Trophoblast cell (in vitro differentiated cells and primary cell): ENCODE results near the gene CENPA.
"Not testable (repeated sequence)": the region's sequence is repeated elsewhere in the genome, so short reads cannot be mapped to it uniquely, and the experiment has no call there.

Experiments
- DNase-seq, 2 donors: peaks; one replicate each; pipeline ENCODE4 v3.0.0-alpha.2; 2016
- H2AFZ ChIP-seq: 2 replicates; pipeline ENCODE4 v1.6.1; 2013; ENCODE audit warnings: low read length, moderate library complexity, mild to moderate bottlenecking; ENCODE audit not compliant: insufficient read depth, poor library complexity
- H2AK5ac ChIP-seq: 2 replicates; pipeline ENCODE4 v1.6.1; 2013; ENCODE audit warnings: mild to moderate bottlenecking, low read length
- H2BK120ac ChIP-seq: 2 replicates; pipeline ENCODE4 v1.6.1; 2013; ENCODE audit warnings: low read length, mild to moderate bottlenecking, moderate library complexity; ENCODE audit not compliant: insufficient read depth, poor library complexity
- H2BK12ac ChIP-seq: 2 replicates; pipeline ENCODE4 v1.6.1; 2013; ENCODE audit warnings: mild to moderate bottlenecking, low read length, moderate library complexity
- H2BK5ac ChIP-seq: 2 replicates; pipeline ENCODE4 v1.6.1; 2013; ENCODE audit warnings: low read length, low read depth, moderate library complexity, mild to moderate bottlenecking; ENCODE audit not compliant: poor library complexity
- H3K14ac ChIP-seq: 2 replicates; pipeline ENCODE4 v1.6.1; 2013; ENCODE audit warnings: mild to moderate bottlenecking, low read length
- H3K18ac ChIP-seq: 2 replicates; pipeline ENCODE4 v1.6.1; 2013; ENCODE audit warnings: mild to moderate bottlenecking, low read length
- H3K23ac ChIP-seq: 2 replicates; pipeline ENCODE4 v1.6.1; 2013; ENCODE audit warnings: low read length
- H3K27ac ChIP-seq: 2 replicates; pipeline ENCODE4 v1.5.1; 2013; ENCODE audit warnings: low read depth, mild to moderate bottlenecking, inconsistent platforms, low read length, moderate library complexity
- H3K27me3 ChIP-seq: 2 replicates; pipeline ENCODE4 v1.6.1; 2013; ENCODE audit warnings: inconsistent platforms, mild to moderate bottlenecking, low read length, moderate library complexity; ENCODE audit not compliant: insufficient read depth
- H3K36me3 ChIP-seq, 2 experiments: 1 replicate in 1 of 2; 2 replicates in 1 of 2; pipeline ENCODE4 v1.6.1; 2013; ENCODE audit warnings: low read length in 2 of 2, mild to moderate bottlenecking in 2 of 2, moderate library complexity in 1 of 2; ENCODE audit not compliant: insufficient read depth in 2 of 2, control insufficient read depth in 1 of 2
- H3K4ac ChIP-seq: 2 replicates; pipeline ENCODE4 v1.6.1; 2013; ENCODE audit warnings: low read depth, mild to moderate bottlenecking, low read length, moderate library complexity
- H3K4me1 ChIP-seq, 2 experiments: 1 replicate in 1 of 2; 2 replicates in 1 of 2; pipeline ENCODE4 v1.6.1; 2013; ENCODE audit warnings: low read length in 2 of 2, mild to moderate bottlenecking in 2 of 2, moderate library complexity in 1 of 2; ENCODE audit not compliant: insufficient read depth in 2 of 2, control insufficient read depth in 1 of 2
- H3K4me2 ChIP-seq: 2 replicates; pipeline ENCODE4 v1.6.1; 2013; ENCODE audit warnings: inconsistent platforms, mild to moderate bottlenecking, low read length, moderate library complexity
- H3K4me3 ChIP-seq: 2 replicates; pipeline ENCODE4 v1.5.1; 2013; ENCODE audit warnings: mild to moderate bottlenecking, low read depth, low read length, inconsistent platforms
- H3K79me1 ChIP-seq: one replicate; pipeline ENCODE4 v1.6.1; 2013; ENCODE audit warnings: low read length
- H3K79me2 ChIP-seq: 2 replicates; pipeline ENCODE4 v1.6.1; 2013; ENCODE audit warnings: low read length, mild to moderate bottlenecking; ENCODE audit not compliant: control insufficient read depth, insufficient read depth, poor library complexity
- H3K9ac ChIP-seq: 2 replicates; pipeline ENCODE4 v1.6.1; 2013; ENCODE audit warnings: mild to moderate bottlenecking, low read length
- H3K9me3 ChIP-seq: 2 replicates; pipeline ENCODE4 v1.6.1; 2013; ENCODE audit warnings: low read depth, mild to moderate bottlenecking, control low read depth, inconsistent platforms, low read length; ENCODE audit not compliant: insufficient read depth
- H4K12ac ChIP-seq: 2 replicates; pipeline ENCODE4 v1.6.1; 2013; ENCODE audit warnings: low read depth, mild to moderate bottlenecking, low read length, moderate library complexity
- H4K8ac ChIP-seq: 2 replicates; pipeline ENCODE4 v1.6.1; 2013; ENCODE audit warnings: low read depth, mild to moderate bottlenecking, low read length, moderate library complexity
- H4K91ac ChIP-seq: one replicate; pipeline ENCODE4 v1.6.1; 2013; ENCODE audit warnings: low read depth, mild to moderate bottlenecking, low read length, moderate library complexity
- WGBS: extraction: QIAGEN DNeasy Blood & Tissue Kit; methylation state at CpG from one replicate; pipeline ENCODE4 v1.1.7; 2013; ENCODE audit warnings: missing lambda C conversion rate; ENCODE audit not compliant: insufficient read length, insufficient coverage; ENCODE audit errors: extremely low coverage; 5-methylcytosine and 5-hydroxymethylcytosine counted together

The CENPA gene

DNA sequence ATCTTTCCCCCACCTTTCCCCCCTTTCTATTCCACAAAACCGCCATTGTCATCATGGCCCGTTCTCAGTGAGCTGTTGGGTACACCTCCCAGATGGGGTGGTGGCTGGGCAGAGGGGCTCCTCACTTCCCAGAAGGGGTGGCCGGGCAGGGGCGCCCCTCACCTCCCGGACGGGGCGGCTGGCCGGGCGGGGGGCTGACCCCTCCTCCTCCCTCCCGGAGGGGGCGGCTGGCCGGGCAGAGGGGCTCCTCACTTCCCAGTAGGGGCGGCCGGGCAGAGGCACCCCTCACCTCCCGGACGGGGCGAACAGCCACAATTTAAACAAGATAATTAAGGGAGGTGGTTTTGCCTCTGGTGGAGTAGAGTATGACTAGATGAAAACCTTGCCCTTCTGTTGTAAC is 9.3 kb downstream of the CENPA start:
- no CpG with 5 or more reads among the region's 17 CpGs for WGBS
- H3K18ac ChIP-seq, H2BK120ac ChIP-seq: not testable (repeated sequence)

DNA sequence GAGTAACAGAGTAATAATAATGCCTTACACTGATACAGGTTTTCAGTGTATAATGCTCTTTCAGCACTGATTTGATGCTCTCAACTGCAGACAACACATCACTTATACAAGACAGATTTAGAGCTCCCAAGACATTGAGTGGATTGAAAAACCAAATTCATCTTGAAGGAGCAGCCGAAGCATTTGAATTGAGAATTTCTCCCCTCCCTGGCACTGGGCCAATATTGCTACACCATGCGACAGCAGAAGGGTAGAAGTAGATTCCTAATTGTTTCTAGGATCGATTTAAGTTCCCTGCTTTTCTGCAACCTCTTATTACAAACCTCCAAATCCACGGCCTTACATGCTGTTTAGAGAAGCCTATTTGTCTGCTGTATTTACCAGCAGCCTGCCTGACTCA is 15.5 kb downstream of the CENPA start:
- Histone ChIP-seq H3K27ac (no peak overlapping the region), H2BK120ac (no peak overlapping the region), H3K18ac (no peak overlapping the region), H3K4me1 (peaks cover 2 to 3% of the 10 kb centered on the region in 2 experiments), H3K4me3 (no peak overlapping the region), H3K36me3 (peaks cover 9 to 10% of the 10 kb centered on the region in 2 experiments), H3K4me2 (no peak overlapping the region), H3K79me1 (no peaks in the 10 kb centered on the region), H4K12ac (no peak overlapping the region), H3K27me3 (no peaks in the 10 kb centered on the region), H4K8ac (no peak overlapping the region), H3K9me3 (no peaks in the 10 kb centered on the region), H2AK5ac (no peak overlapping the region), H3K23ac (no peak overlapping the region), H3K4ac (no peak overlapping the region), H2BK12ac (no peak overlapping the region), H4K91ac (no peak overlapping the region), H2AFZ (no peak overlapping the region), H3K79me2 (no peaks in the 10 kb centered on the region), H2BK5ac (no peak overlapping the region), H3K9ac (no peak overlapping the region), H3K14ac (no peak overlapping the region)
- WGBS = no CpG with 5 or more reads among the region's 4 CpGs
- DNase-seq = no peak

More for the DNA sequence above, 9.3 kb downstream of the CENPA start:
- not testable (repeated sequence) for H4K91ac ChIP-seq, H2BK5ac ChIP-seq, H3K27ac ChIP-seq, H3K4ac ChIP-seq, H3K9ac ChIP-seq, H3K79me1 ChIP-seq, H3K9me3 ChIP-seq, H3K4me2 ChIP-seq, H3K23ac ChIP-seq, H3K14ac ChIP-seq, DNase-seq, H3K79me2 ChIP-seq, H2BK12ac ChIP-seq, H3K4me3 ChIP-seq, H4K8ac ChIP-seq, H3K27me3 ChIP-seq, H4K12ac ChIP-seq, H2AFZ ChIP-seq, H3K4me1 ChIP-seq, H2AK5ac ChIP-seq
- peaks cover 15 to 22% of the 10 kb centered on the region in 2 experiments for H3K36me3 ChIP-seq

DNA sequence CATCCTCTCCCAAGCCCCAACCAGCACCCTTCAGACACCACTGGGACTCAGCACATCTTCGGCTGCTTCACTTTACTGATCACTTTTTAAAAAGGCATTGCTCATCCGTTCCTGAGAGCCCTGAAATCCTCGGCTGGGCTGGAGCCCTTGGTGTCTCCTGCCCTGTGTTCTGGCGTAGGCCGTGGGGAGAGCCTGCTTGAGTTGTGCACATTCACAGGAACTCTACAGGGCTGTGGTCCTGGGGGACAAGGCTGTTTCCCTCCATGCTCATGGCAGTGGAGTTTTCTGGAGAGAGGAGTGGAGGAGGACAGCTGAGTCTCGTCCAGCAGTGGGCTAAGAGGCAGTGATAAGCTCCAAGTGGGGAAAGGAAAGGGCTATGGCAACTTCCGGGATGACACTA is 15.9 kb downstream of the CENPA start:
- no CpG with 5 or more reads among the region's 7 CpGs for WGBS
- H2BK5ac ChIP-seq = no peak overlapping the region

DNA sequence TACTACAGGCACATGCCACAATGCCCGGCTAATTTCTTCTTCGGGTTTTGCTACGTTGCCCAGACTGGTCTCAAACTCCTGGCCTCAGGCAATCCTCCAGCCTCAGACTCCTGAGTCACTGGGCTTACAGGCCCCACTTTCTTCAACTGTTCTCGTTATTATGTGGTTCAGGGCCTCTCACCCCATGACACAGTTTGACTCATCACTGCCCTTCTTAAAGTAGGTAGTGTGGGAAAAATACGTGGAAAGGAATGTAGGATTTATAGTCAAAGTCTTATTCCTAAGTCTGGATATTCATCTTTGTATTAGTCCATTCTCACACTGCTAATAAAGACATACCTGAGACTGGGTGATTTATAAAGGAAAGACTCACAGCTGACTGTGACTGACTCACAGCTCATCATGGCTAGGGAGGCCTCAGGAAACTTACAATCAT is 19.4 kb downstream of the CENPA start:
- H3K9ac ChIP-seq = no peak overlapping the region
- no peak overlapping the region for H2BK12ac ChIP-seq
- no peak overlapping the region for H3K23ac ChIP-seq
- H2AK5ac ChIP-seq = no peak overlapping the region
- H3K27ac ChIP-seq = no peak overlapping the region
- H3K14ac ChIP-seq = no peak overlapping the region
- H3K79me2 ChIP-seq = no peaks in the 10 kb centered on the region
- no peak overlapping the region for H2BK5ac ChIP-seq
- H3K4me1 ChIP-seq = peaks cover 2 to 3% of the 10 kb centered on the region in 2 experiments
- no peaks in the 10 kb centered on the region for H3K27me3 ChIP-seq
- DNase-seq = no peak
- no peaks in the 10 kb centered on the region for H3K9me3 ChIP-seq
- H2BK120ac ChIP-seq = no peak overlapping the region
- no CpG with 5 or more reads among the region's 5 CpGs for WGBS
- H3K18ac ChIP-seq = no peak overlapping the region
- H2AFZ ChIP-seq = no peak overlapping the region
- H3K79me1 ChIP-seq = no peaks in the 10 kb centered on the region
- H3K4me3 ChIP-seq = no peak overlapping the region
- no peak overlapping the region for H4K91ac ChIP-seq
- H3K36me3 ChIP-seq = peaks cover 5 to 8% of the 10 kb centered on the region in 2 experiments
- no peak overlapping the region for H3K4ac ChIP-seq
- no peak overlapping the region for H3K4me2 ChIP-seq
- H4K12ac ChIP-seq = no peak overlapping the region
- H4K8ac ChIP-seq = no peak overlapping the region

More for the DNA sequence above, 15.9 kb downstream of the CENPA start:
- Histone ChIP-seq H4K91ac (no peak overlapping the region), H2AFZ (no peak overlapping the region), H2BK12ac (no peak overlapping the region), H3K4ac (no peak overlapping the region), H3K27me3 (no peaks in the 10 kb centered on the region), H3K79me2 (no peaks in the 10 kb centered on the region), H3K27ac (no peak overlapping the region), H3K4me3 (no peak overlapping the region), H2BK120ac (no peak overlapping the region), H3K9ac (peak overlapping the region; percentile 72), H2AK5ac (no peak overlapping the region), H3K14ac (no peak overlapping the region), H4K12ac (no peak overlapping the region), H3K23ac (no peak overlapping the region), H3K18ac (no peak overlapping the region), H3K4me2 (no peak overlapping the region), H3K36me3 (peaks cover 8 to 9% of the 10 kb centered on the region in 2 experiments), H3K9me3 (no peaks in the 10 kb centered on the region), H3K79me1 (no peaks in the 10 kb centered on the region), H4K8ac (no peak overlapping the region), H3K4me1 (peaks cover 2 to 3% of the 10 kb centered on the region in 2 experiments)
- no peak for DNase-seq
